GM21717 (cell line): ENCODE results near the gene SYT7.

ENCODE experiments used
- ATAC-seq: cut with Tn5 transposase; IDR thresholded peaks from one replicate; pipeline ENCODE4 v1.9.1; 2021; ENCODE audit warnings: mild to moderate bottlenecking, moderate library complexity; ENCODE audit not compliant: unreplicated experiment

SYT7 gene

DNA sequence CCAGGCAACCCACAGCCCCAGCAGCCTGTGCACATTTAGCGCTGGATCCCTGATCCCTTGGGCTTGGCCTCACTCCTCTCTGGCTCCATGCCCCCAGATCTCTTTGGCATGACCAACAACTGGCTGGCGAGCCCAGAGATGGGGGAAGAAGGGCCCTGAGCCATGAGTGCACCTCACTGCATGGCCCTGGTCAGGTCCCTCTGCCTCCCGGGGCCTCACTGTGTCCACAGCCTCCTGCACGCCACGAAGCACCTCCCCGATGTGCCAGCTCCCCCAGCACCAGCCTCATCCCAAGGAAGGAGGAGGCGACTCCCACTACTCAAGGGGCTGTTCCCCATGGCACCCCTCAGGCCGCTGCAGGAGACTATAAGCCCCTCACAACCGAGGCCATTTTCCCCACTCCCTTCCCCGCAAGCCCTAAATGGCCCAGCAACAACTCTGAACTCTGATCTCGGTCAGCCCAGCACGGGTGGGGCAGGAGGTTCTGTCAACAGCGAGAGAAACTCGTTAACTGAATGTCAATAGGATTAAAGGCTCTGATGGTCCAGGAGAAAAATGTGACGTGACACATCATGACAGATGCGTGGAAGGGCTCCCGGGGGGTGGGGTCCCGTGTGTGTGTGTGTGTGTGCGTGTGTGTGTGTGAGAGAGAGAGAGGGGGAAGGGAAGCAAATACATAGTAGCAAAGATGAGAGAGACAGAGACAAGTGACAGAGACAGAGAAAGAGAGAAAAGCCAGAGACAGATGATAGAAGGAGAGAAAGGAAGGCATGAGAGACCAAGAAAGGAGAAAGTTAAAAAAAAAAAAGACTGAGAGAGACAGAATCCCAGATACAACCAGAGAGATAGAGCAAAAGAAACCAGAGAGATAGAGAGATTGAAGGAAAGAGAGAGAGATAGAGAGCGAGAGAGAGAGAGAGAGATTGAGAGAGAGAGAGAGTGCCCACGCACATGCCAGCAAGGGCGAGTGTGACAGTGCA is 28.4 kb upstream of the SYT7 start:
- no peak for ATAC-seq

GRCh38 chr11:61607920-61608599 is 27.2 kb upstream of the SYT7 start:
- ATAC-seq, result no peak

DNA sequence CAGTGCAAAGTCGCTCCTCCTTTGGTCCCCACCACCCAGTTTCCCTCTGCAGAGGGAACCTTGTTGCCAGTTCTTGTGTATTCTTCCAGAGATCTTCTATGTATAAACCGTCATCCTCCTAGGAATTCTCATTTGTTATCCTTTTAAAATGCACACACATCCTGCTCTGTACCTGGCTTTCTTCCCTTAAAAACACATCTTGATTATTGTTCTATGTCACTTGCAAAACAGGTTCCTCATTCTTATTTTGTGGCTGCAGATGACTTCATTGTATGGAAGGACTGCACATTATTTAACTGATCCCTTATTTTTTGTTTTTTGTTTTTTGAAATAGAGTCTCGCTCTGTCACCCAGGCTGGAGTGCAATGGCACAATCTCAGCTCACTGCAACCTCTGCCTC is 26.6 kb upstream of the SYT7 start:
- no peak for ATAC-seq

GRCh38 chr11:61603667-61604066 is 22.8 kb upstream of the SYT7 start:
- ATAC-seq, result no peak

- ATAC-seq, result no peak
Measured at GRCh38 chr11:61602775-61603569, 22.1 kb upstream of the SYT7 start.

DNA sequence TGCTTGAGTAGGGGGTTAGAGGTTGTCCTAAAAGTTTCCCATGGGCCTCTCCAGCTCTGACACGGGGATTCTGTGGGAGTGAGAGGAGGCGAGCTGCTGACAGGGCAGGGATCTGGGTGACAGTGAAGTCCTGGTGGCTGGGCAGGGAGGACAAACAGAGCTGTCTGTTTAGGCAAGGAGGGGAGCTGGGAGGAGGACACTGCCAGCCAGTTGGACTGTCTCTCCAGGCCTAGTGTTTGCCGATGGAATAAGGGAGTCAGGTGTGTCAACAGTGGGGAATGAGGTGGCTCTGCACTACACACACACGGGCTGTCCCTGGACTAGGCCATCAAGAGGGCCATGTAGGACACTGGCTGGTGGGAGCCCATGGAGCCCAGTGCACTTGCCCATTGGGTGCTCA is 20.6 kb upstream of the SYT7 start:
- no peak for ATAC-seq

DNA sequence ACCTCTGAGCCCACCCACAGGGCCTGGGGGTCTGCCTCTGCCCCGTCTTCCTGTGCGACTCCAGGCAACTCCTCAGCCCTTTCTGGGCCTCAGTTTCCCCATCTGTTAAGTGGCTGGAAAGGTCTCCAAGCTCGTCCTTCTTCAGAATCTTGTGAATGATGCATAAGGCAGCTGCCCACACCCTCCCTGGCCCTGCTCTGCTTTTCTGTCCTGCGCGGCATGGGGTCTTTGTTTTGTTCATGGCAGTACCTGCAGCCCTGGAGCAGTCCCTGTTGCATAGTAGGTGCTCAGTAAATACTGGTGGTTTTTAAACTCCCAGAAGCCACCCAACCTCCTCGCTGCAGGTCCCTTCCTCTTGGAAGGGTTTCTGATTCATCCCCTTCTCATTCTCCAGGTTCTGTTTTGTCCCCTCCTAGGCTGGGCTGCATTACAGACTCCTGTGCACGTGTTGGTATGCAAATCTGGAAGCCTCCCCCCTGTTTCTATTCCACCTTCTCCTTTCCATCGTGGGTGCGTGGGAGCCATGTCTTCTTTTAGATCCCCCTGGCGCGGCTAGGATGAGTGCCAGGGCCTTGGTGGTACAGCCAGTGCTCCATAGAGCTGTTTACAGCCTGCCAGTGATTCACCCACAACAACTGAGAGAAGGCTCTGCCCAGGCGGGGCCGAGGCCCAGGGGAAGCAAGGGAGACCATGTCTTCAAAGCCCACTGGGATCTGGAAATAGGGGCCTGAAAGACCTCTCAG is 19.3 kb upstream of the SYT7 start:
- ATAC-seq, result no peak

DNA sequence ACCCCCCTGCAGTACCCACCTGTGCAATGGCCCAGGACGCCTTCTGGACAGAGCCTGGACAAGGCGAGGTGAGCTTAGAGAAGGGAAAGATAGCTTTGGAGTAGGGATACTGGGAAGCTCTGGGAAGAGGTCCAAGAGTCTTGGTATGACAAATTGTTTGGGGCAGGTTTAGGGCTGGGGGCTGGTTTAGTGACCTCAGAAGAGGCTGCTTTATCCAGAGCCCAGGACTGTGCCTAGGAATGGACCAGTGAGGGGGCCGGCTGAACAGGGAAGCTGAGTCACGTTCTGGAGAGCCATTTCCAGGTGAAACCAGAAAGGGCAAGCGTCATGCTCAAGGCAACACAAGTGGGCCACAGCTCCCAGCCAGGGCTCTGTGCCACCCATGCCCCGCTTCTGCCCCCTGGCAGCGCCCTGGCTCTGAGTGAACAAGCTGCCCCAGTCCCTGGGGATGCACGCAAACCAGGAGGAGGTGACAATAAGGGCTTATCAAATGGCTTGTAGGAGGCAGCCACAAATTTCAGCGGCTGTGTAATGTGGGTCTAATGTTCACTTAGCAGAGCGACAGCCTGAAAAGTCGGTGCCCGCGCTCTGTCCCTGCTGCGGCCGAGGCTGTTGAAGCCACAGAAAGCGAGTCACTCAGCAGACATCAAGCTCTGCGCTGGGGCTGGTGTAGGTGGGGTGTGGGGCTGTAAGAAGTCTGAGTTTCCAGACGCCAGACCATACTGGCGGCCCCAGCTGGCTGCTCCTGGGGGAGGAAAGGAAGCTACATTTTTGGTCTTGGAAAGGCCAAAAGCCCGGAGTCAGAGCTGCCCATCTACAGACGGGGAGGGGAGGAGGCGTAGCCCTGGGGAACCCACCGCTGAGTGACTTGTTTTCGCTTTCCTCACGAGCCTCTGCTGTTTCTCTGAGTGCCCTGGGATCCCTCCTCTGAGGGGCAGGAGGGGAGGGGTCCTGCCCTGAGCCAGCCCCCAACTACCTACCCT is 18.3 kb upstream of the SYT7 start:
- no peak for ATAC-seq

DNA sequence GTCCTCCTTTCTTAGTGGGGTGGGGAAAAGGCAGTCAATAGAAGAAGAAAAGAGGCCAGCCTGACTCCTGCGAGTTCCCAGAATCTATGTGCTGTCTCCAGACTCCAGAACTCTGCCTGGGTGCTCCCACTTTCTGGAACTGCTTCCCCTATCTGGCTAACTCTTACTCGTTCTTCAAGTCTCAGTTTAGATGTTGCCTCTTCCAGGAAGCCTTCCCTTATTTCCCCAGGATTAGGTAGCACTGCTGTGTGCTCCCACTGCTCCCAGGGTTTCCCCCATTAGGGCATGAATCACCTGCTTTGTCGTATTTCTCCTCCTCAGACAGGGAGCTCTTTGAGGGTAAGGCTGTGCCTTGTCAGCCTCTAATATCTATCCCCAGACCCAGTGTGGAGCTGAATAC is 17.5 kb upstream of the SYT7 start:
- no peak for ATAC-seq

- no peak for ATAC-seq
Measured at GRCh38 chr11:61596990-61597389, 16.1 kb upstream of the SYT7 start.

DNA sequence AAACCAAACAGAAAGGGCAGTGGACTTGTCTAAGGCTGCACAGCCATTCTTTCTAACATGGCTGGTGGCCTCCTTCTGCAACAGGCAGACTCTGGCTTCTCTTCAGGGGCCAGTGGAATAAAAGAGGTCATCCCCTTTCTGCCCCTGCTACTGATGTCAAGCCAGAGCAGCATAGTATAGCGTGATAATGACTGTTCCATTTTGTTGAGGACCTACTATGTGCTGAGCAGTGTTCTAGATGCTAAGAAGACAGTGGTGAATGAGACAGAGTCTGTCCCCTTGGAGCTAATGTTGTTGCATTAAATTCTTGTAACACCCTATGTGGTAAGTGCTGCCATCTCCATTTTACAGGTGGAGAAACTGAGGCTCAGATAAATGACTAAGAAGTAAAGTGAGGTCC is 15.7 kb upstream of the SYT7 start:
- no peak for ATAC-seq

- ATAC-seq, result no peak
Measured at GRCh38 chr11:61594907-61595257, 14.0 kb upstream of the SYT7 start.

- ATAC-seq, result no peak
Measured at GRCh38 chr11:61593151-61593550, 12.3 kb upstream of the SYT7 start.

GRCh38 chr11:61592176-61592575 is 11.3 kb upstream of the SYT7 start:
- no peak for ATAC-seq

DNA sequence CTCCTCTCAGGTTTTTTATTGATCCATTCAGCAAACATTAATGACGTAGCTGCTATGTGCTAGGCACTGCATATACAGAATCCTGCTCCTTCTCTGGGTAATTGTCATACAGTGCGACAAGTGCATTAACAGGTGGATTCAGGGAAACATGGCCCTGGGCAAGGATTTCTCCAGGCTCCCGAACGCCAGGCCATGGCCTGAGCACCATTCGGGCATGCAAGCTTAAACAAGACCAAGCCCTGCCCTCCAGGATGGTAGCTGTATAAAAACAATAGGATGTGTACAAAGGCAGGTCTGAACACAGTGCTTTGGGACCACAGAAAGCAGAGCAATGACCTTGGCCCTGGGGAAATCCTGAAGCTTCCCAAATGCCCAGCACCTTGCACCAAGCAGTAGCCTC is 9.1 kb upstream of the SYT7 start:
- no peak for ATAC-seq

DNA sequence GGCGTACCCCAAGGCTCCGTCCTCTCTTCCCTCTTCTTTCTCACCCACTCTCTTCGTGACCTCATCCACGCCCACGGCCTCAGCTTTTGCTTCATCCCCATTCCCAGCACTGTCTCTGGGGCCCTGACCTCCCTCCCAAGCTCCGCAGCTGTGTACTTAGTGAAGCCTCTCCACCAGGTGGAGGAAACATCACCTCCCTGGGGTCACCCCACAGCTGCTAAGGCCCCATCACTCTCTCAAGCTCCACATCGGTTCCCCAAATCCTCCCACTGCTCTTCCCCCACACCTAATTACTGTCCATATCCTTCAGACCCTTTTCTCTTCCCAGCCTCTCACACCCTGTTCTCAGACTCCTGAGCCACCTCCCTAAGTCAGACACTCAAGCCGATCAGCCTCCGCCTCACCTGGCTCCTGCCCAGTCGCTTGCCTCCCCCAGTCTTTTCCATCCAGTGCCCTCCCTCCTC is 7.9 kb upstream of the SYT7 start:
- no peak for ATAC-seq

DNA sequence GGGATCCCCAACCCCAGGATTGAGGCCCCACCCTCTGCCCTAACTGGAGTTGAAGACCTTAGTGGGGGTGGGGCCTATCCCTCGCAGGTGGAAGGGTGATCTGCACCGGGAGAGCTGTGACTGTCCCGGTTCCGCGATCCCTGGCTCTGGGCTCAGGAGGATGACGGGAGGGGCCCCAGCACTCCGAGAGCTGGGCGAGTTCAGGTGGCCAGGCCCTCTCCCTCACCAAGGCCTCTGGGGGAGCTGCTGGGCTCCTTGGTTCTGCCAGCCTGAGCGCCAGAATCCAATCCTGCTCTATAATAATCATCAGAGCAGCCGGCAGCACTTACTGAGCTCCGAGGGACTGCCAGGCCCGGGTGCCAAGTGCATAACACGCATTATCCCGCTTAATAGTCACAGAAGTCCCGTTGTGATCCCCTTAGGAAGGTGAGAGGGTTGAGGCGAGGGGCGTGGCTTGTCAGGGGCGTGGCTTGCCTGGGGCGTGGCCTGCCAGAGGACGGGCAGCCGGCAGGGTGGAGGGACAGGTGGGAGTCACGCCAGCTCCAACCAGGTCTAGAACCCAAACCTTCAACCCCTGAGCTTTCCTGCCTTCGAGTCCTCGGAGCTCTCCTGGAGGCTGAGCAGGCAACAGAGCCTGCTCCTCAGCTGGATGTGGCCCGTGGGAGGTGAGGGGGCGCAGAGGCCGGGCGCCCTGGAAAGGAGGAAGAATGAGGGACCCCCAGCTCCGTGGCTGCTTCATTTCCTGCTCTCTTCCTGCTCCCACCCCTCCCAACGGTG is 7.3 kb upstream of the SYT7 start:
- ATAC-seq, result no peak

GRCh38 chr11:61587541-61587941 is 6.7 kb upstream of the SYT7 start:
- ATAC-seq, result no peak
